Muscle of leg (tissue), 16 donors: Measurements from ENCODE around the gene SPINK2. TPM values are rescaled to one million over a fixed set of nuclear protein-coding genes. Genes with fewer than 3 reads are reported as not detected.

Source experiments
- DNase-seq: peaks from one replicate; pipeline ENCODE4 v3.0.0; 2013
- H3K27ac ChIP-seq: one replicate; pipeline ENCODE4 v1.5.1; 2013; ENCODE audit warnings: mild to moderate bottlenecking, low read length, control low read depth
- H3K27me3 ChIP-seq: one replicate; pipeline ENCODE4 v1.6.1; 2013; ENCODE audit warnings: low read length; ENCODE audit not compliant: control insufficient read depth, insufficient read depth
- H3K36me3 ChIP-seq: one replicate; pipeline ENCODE4 v1.6.1; 2013; ENCODE audit warnings: low read length; ENCODE audit not compliant: control insufficient read depth, insufficient read depth
- H3K4me1 ChIP-seq: one replicate; pipeline ENCODE4 v1.6.1; 2013; ENCODE audit warnings: low read length; ENCODE audit not compliant: control insufficient read depth, insufficient read depth
- H3K4me3 ChIP-seq: one replicate; pipeline ENCODE4 v1.5.1; 2013; ENCODE audit warnings: low read length, control low read depth
- H3K9me3 ChIP-seq: replicated peaks from 2 replicates; pipeline ENCODE4 v1.6.1; 2013; ENCODE audit warnings: low read depth, low read length; ENCODE audit not compliant: control insufficient read depth
- WGBS: methylation state at CpG from one replicate; pipeline ENCODE4 v1.1.5; 2013; ENCODE audit warnings: missing lambda C conversion rate; ENCODE audit not compliant: insufficient coverage; 5-methylcytosine and 5-hydroxymethylcytosine counted together
- long read RNA-seq, 11 donors: transcript quantifications; one replicate each; lab custom pipeline, GENCODE V29; 2026
- polyA plus RNA-seq, 8 donors: library from polyadenylated mRNA; unstranded; fragments of 120-200 nt; gene quantifications; one replicate each; pipeline versions ENCODE4 v1.2.1 to v1.2.3, GENCODE V29; 2013; ENCODE audit warnings: inconsistent platforms in 1 of 8, low replicate concordance in 1 of 8; ENCODE audit not compliant: insufficient read length in 8 of 8, insufficient read depth in 1 of 8
- total RNA-seq: library from RNA; stranded (reverse); fragments of 120-200 nt; gene quantifications from one replicate; pipeline ENCODE4 v1.2.4, GENCODE V29; 2013

Gene SPINK2
- total RNA-seq (not detected), polyA plus RNA-seq (under 1 TPM in 1 of 8 donors, not detected in 7; 0.28 TPM)
- long read RNA-seq, donor 1: 0 reads
- long read RNA-seq, donor 2: 0 reads
- long read RNA-seq, donor 3: 0 reads
- long read RNA-seq, donor 4: 0 reads
- long read RNA-seq, donor 5: 0 reads
- long read RNA-seq, donor 6: 0 reads
- long read RNA-seq, donor 7: 0 reads
- long read RNA-seq, donor 8: 0 reads
- long read RNA-seq, donor 9: 0 reads
- long read RNA-seq, donor 10: 0 reads
- long read RNA-seq, donor 11: 0 reads

- Histone ChIP-seq H3K4me1 (peaks cover 5% of the 10 kb centered on the region), H3K4me3 (peak within 1 kb of the TSS; percentile 31), H3K36me3 (no peaks in the 10 kb centered on the region), H3K9me3 (no peaks in the 10 kb centered on the region), H3K27ac (no peak within 1 kb of the TSS), H3K27me3 (peaks cover 33% of the 10 kb centered on the region)
- no peak for DNase-seq
- 2% methylated on average over 30 of the region's 58 CpGs for WGBS
Observed at GRCh38 chr4:56821381-56822243, at the start of gene SPINK2. Gene SPINK2, minus strand, starts transcription at chr4:56821701. Its CDS starts 39 bp downstream, at chr4:56821662.

DNA sequence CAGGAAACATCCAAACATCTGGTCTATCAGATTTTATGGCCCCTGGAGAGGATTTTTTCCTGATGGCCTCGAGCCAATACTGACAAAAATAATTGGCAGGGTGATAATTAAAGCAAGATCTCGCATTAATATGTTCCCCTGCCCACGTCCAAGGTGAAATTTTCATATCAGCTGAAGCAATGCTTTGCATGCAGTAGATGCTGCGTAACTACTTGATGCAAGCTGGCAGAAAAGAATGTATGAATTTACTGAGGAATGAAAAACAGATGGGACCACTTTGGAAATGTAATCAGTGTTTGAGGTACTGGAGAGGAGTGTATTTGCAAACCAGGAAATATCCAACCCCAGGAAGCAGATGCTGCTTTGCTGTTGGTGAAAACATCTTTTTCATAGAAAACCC, 49.4 kb upstream of the SPINK2 start:
- WGBS: no CpG with 5 or more reads among the region's 4 CpGs
- Histone ChIP-seq H3K9me3 (no peaks in the 10 kb centered on the region), H3K27me3 (no peaks in the 10 kb centered on the region), H3K36me3 (no peaks in the 10 kb centered on the region), H3K4me1 (peaks cover 17% of the 10 kb centered on the region), H3K4me3 (peak overlapping the region; percentile 11), H3K27ac (peak overlapping the region; percentile 77)
- peak; percentile 90 for DNase-seq

DNA sequence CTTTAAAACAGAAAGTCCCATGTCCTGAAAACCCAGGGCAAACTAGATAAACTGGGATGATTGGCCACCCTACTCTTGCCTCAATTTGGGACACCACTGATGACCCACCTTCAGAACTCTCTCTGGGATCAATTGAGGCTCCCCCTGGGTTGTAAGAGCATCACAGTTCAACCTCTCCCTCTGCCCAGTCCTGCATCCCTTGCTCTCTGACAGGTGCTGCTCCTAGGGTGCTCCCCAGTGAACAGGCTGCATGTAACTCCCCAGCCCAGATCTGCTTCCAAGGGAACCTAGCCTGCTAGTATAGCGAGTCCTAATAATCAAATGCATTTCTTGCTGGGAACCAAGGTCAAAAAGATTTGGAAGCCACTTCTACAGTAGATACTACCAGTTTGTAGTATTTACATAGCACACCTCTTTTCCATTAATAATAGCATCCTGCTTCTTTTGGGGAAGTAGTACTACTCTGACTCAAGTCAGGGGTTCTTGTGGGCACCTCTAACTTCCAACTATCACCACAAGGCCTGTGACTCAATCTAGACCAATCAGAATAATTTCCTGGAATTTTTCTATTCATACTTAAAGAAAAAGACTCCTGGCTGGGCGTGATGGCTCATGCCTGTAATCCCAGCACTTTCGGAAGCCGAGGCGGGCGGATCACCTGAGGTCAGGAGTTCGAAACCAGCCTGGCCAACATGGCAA, 42.1 kb upstream of the SPINK2 start:
- H3K4me3 ChIP-seq: no peak overlapping the region
- H3K9me3 ChIP-seq: no peaks in the 10 kb centered on the region
- no peak for DNase-seq
- no peaks in the 10 kb centered on the region for H3K36me3 ChIP-seq
- no peak overlapping the region for H3K27ac ChIP-seq
- H3K27me3 ChIP-seq: no peaks in the 10 kb centered on the region
- no peaks in the 10 kb centered on the region for H3K4me1 ChIP-seq
- WGBS: 92% methylated on average over 2 of the region's 7 CpGs

DNA sequence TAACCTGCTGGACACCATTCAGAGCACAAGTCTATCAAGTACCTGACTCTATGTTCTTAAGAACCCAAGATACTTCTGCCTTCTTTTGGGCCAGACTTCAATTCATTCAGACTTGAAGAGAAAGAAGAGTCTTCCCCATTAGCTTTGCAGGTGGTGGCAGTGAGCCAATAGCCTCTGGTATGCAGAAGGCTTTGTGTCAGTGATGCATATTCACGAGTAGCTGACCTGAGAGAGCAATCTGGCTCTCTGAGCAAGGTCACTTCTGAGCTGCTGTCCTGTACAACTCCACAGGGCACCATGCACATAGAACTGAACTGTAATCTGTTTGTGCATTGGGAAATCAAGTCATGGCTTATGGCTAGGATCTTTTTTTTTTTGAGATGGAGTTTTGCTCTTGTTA, 39.9 kb upstream of the SPINK2 start:
- H3K27ac ChIP-seq: no peak overlapping the region
- no peak for DNase-seq
- WGBS: 0% methylated on average over 1 of the region's 1 CpG
- no peaks in the 10 kb centered on the region for H3K27me3 ChIP-seq
- H3K9me3 ChIP-seq: no peaks in the 10 kb centered on the region
- no peak overlapping the region for H3K4me3 ChIP-seq
- no peaks in the 10 kb centered on the region for H3K36me3 ChIP-seq
- H3K4me1 ChIP-seq: peaks cover 6% of the 10 kb centered on the region

DNA sequence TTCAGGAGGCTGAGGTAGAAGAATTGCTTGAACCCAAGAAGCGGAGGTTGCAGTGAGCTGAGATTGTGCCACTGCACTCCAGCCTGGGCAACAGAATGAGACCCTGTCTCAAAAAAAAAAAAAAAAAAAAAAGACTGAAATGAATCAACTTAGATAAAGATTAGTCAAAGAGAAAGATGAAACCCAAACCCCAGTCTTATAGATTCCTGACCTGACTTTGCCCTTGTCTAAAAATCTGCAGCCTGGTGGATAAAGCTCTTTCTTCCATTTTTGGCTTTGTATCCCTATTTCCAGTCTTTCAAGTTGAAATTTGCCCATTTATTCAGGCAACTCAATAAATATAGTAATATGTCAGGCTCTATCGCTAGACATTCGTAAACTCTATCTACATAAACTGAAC, 39.3 kb upstream of the SPINK2 start:
- H3K9me3 ChIP-seq: no peaks in the 10 kb centered on the region
- no peak for DNase-seq
- H3K4me1 ChIP-seq: peaks cover 6% of the 10 kb centered on the region
- no peaks in the 10 kb centered on the region for H3K36me3 ChIP-seq
- no peaks in the 10 kb centered on the region for H3K27me3 ChIP-seq
- H3K27ac ChIP-seq: no peak overlapping the region
- no peak overlapping the region for H3K4me3 ChIP-seq
- WGBS: no CpG with 5 or more reads among the region's 3 CpGs

- Histone ChIP-seq H3K36me3 (no peaks in the 10 kb centered on the region), H3K27ac (no peak overlapping the region), H3K27me3 (no peaks in the 10 kb centered on the region), H3K9me3 (no peaks in the 10 kb centered on the region), H3K4me1 (peaks cover 6% of the 10 kb centered on the region), H3K4me3 (no peak overlapping the region)
- whole genome bisulfite sequencing: 100% methylated on average over 1 of the region's 5 CpGs
- no peak for DNase-seq
Observed at GRCh38 chr4:56859841-56860240, 38.3 kb upstream of the SPINK2 start.

DNA sequence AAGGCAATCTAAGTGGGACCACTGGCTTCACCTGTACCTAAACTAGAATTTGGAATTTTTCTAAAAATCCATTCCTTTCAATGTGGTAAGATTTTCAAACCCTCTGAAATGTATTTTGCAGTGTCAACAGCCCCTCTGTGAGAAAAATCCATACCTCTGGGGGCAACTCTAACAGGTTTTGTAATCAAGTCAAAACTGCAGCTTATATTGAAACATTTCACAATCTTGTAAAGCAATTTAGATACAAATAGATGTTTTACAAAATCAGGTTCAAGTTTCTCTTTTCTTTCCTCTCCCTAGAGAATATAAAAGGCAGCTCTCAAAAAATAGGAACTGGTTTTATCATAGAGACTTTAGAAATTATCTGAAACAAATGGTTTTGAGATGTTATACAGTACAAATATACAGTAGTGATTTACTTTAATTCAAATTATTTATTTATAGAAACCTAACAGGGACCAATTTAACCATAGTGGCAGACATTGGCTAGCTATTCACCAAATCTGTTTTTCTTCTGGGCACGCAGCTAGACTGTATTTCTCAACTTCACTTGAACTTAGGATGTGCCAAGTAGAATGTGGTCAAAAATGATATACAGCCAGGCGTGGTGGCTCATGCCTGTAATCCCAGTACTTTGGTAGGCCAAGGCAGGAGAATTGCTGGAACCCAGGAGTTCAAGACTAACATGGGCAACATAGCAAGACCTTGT, 36.3 kb upstream of the SPINK2 start:
- no peak for DNase-seq
- no peaks in the 10 kb centered on the region for H3K9me3 ChIP-seq
- H3K4me3 ChIP-seq: no peak overlapping the region
- H3K4me1 ChIP-seq: peaks cover 6% of the 10 kb centered on the region
- H3K36me3 ChIP-seq: no peaks in the 10 kb centered on the region
- 40% methylated on average over 1 of the region's 2 CpGs for WGBS
- no peak overlapping the region for H3K27ac ChIP-seq
- no peaks in the 10 kb centered on the region for H3K27me3 ChIP-seq

GRCh38 chr4:56856656-56857055, 35.2 kb upstream of the SPINK2 start:
- peaks cover 6% of the 10 kb centered on the region for H3K4me1 ChIP-seq
- DNase-seq: peak; percentile 71
- H3K9me3 ChIP-seq: no peaks in the 10 kb centered on the region
- H3K27ac ChIP-seq: no peak overlapping the region
- 7% methylated on average over 2 of the region's 5 CpGs for WGBS
- no peak overlapping the region for H3K4me3 ChIP-seq
- H3K36me3 ChIP-seq: no peaks in the 10 kb centered on the region
- H3K27me3 ChIP-seq: no peaks in the 10 kb centered on the region

DNA sequence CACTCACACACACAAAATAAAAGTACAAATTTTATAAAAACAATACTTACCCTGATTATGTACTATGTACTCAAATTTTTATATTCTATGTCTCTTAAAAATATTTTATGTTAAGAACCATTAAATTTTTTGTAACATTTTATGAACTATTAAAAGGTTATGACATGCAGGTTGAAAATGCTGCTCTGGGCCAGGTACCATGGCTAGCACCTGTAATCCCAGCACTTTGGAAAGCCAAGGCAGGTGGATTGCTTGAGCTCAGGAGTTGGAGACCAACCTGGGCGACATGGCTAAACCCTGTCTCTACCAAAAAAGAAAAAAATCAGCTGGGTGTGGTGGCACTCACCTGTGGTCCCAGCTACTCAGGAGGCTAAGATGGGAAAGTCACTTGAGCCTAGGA, 29.4 kb upstream of the SPINK2 start:
- H3K4me3 ChIP-seq: no peak overlapping the region
- DNase-seq: no peak
- no CpG with 5 or more reads among the region's 1 CpG for WGBS
- no peak overlapping the region for H3K27ac ChIP-seq
- no peaks in the 10 kb centered on the region for H3K27me3 ChIP-seq
- no peaks in the 10 kb centered on the region for H3K4me1 ChIP-seq
- no peaks in the 10 kb centered on the region for H3K36me3 ChIP-seq
- no peaks in the 10 kb centered on the region for H3K9me3 ChIP-seq
